Neural cell (in vitro differentiated cells): Measurements from ENCODE around the gene MND1. TPM values are rescaled to one million over a fixed set of nuclear protein-coding genes. Genes with fewer than 3 reads are reported as not detected.

Source experiments
- H2AFZ ChIP-seq: fragments of 200-600, 300-800 bp; sonication (generic), shearing (Covaris generic); 2 replicates; pipeline ENCODE4 v1.6.0; 2014; ENCODE audit warnings: low read depth, mild to moderate bottlenecking, antibody characterized with exemption, low read length, moderate library complexity
- H3F3A ChIP-seq: fragments of 200-600 bp; shearing (Covaris generic); 2 replicates; pipeline ENCODE4 v1.6.1; 2016; ENCODE audit warnings: mild to moderate bottlenecking, moderate library complexity, mixed read lengths, antibody characterized with exemption, low read length; ENCODE audit not compliant: insufficient read depth, poor library complexity, severe bottlenecking
- H3K27ac ChIP-seq: fragments of 200-600, 300-800 bp; sonication (generic), shearing (Covaris generic); 2 replicates; pipeline ENCODE4 v1.5.1; 2014; ENCODE audit warnings: mild to moderate bottlenecking, low read length, moderate library complexity
- H3K27me3 ChIP-seq: fragments of 300-800, 200-600 bp; sonication (generic), shearing (Covaris generic); 2 replicates; pipeline ENCODE4 v1.6.0; 2014; ENCODE audit warnings: mild to moderate bottlenecking, low read depth, low read length, moderate library complexity; ENCODE audit not compliant: insufficient read depth
- H3K36me3 ChIP-seq: fragments of 300-800, 200-600 bp; sonication (generic), shearing (Covaris generic); 2 replicates; pipeline ENCODE4 v1.5.1; 2014; ENCODE audit warnings: mild to moderate bottlenecking, antibody characterized with exemption, low read length, moderate library complexity; ENCODE audit not compliant: insufficient read depth
- H3K4me2 ChIP-seq: fragments of 300-800, 200-600 bp; sonication (generic), shearing (Covaris generic); 2 replicates; pipeline ENCODE4 v1.6.0; 2014; ENCODE audit warnings: mild to moderate bottlenecking, low read length
- H3K4me3 ChIP-seq: fragments of 300-800, 200-600 bp; sonication (generic), shearing (Covaris generic); 2 replicates; pipeline ENCODE4 v1.5.1; 2014; ENCODE audit warnings: mild to moderate bottlenecking, low read length, moderate library complexity
- H3K79me2 ChIP-seq: fragments of 200-600 bp; shearing (Covaris generic); replicated peaks from 2 replicates; pipeline ENCODE4 v1.6.0; 2014; ENCODE audit warnings: mild to moderate bottlenecking, low read length, moderate library complexity; ENCODE audit not compliant: insufficient read depth
- H3K9ac ChIP-seq: fragments of 300-800, 200-600 bp; sonication (generic), shearing (Covaris generic); 2 replicates; pipeline ENCODE4 v1.6.1; 2016; ENCODE audit warnings: mild to moderate bottlenecking, low read length, mixed read lengths
- H3K9me2 ChIP-seq: fragments of 200-600 bp; shearing (Covaris generic); 2 replicates; pipeline ENCODE4 v1.6.1; 2016; ENCODE audit warnings: mild to moderate bottlenecking, low read length, mixed read lengths; ENCODE audit not compliant: insufficient read depth
- H3K9me3 ChIP-seq: fragments of 200-600, 300-800 bp; sonication (generic), shearing (Covaris generic); 2 replicates; pipeline ENCODE4 v1.6.1; 2016; ENCODE audit warnings: mild to moderate bottlenecking, mixed run types, low read length, moderate library complexity, mixed read lengths
- H4K20me1 ChIP-seq: fragments of 200-600 bp; shearing (Covaris generic); 2 replicates; pipeline ENCODE4 v1.6.1; 2016; ENCODE audit warnings: mild to moderate bottlenecking, mixed run types; ENCODE audit not compliant: insufficient read depth
- CTCF ChIP-seq: fragments of 450-650 bp; IDR thresholded peaks from 2 replicates; pipeline ENCODE4 v1.5.1; 2014; ENCODE audit warnings: antibody characterized with exemption, mild to moderate bottlenecking, moderate library complexity; ENCODE audit not compliant: poor library complexity, severe bottlenecking
- EP300 ChIP-seq: fragments of 450-650 bp; conservative IDR thresholded peaks from 2 replicates; pipeline ENCODE4 v1.6.1; 2014; ENCODE audit warnings: antibody characterized with exemption, mild to moderate bottlenecking, moderate library complexity; ENCODE audit not compliant: poor library complexity, severe bottlenecking
- EZH2 ChIP-seq: fragments of 200-600, 300-800 bp; shearing (Covaris generic), sonication (generic); IDR thresholded peaks from 2 replicates; pipeline ENCODE4 v1.6.1; 2014; ENCODE audit warnings: antibody characterized with exemption, low read length, borderline replicate concordance, mild to moderate bottlenecking; ENCODE audit not compliant: insufficient read depth, poor library complexity, severe bottlenecking
- MXI1 ChIP-seq: fragments of 450-650 bp; conservative IDR thresholded peaks from 2 replicates; pipeline ENCODE4 v1.6.1; 2014; ENCODE audit warnings: antibody characterized with exemption, mild to moderate bottlenecking; ENCODE audit not compliant: poor library complexity, severe bottlenecking
- POLR2AphosphoS5 ChIP-seq: IDR thresholded peaks from 2 replicates; pipeline ENCODE4 v1.6.1; 2012
- RAD21 ChIP-seq: fragments of 450-650 bp; conservative IDR thresholded peaks from 2 replicates; pipeline ENCODE4 v1.6.1; 2014; ENCODE audit warnings: antibody characterized with exemption, mild to moderate bottlenecking, moderate library complexity
- SMC3 ChIP-seq: fragments of 450-650 bp; conservative IDR thresholded peaks from 2 replicates; pipeline ENCODE4 v1.6.1; 2014; ENCODE audit warnings: antibody characterized with exemption, mild to moderate bottlenecking, moderate library complexity; ENCODE audit not compliant: poor library complexity
- TAF1 ChIP-seq: IDR thresholded peaks from 2 replicates; pipeline ENCODE4 v1.6.1; 2012; ENCODE audit warnings: low read depth
- polyA plus RNA-seq: library from polyadenylated mRNA; depleted of rRNA; stranded (reverse); fragments of >200 nt; gene quantifications from 2 replicates; pipeline ENCODE4 v1.2.3, GENCODE V29; 2014
- TF ChIP-seq, protein P1 (sequence below): IDR thresholded peaks from 2 replicates; pipeline ENCODE4 v1.6.1; 2012; ENCODE audit warnings: borderline replicate concordance

The MND1 gene
- polyA plus RNA-seq, 1 donor from 2014 or later: 5.6 TPM

GRCh38 chr4:153402366-153402765 is 57.9 kb downstream of the MND1 start:
- Histone ChIP-seq H3K27me3 (no peaks in the 10 kb centered on the region), H3K4me2 (no peak overlapping the region)
- TF ChIP-seq RAD21 (no peak), POLR2AphosphoS5 (no peak), MXI1 (no peak), EP300 (no peak), CTCF (no peak), SMC3 (no peak), EZH2 (no peak), TAF1 (no peak)
- TF ChIP-seq, protein P1, sequence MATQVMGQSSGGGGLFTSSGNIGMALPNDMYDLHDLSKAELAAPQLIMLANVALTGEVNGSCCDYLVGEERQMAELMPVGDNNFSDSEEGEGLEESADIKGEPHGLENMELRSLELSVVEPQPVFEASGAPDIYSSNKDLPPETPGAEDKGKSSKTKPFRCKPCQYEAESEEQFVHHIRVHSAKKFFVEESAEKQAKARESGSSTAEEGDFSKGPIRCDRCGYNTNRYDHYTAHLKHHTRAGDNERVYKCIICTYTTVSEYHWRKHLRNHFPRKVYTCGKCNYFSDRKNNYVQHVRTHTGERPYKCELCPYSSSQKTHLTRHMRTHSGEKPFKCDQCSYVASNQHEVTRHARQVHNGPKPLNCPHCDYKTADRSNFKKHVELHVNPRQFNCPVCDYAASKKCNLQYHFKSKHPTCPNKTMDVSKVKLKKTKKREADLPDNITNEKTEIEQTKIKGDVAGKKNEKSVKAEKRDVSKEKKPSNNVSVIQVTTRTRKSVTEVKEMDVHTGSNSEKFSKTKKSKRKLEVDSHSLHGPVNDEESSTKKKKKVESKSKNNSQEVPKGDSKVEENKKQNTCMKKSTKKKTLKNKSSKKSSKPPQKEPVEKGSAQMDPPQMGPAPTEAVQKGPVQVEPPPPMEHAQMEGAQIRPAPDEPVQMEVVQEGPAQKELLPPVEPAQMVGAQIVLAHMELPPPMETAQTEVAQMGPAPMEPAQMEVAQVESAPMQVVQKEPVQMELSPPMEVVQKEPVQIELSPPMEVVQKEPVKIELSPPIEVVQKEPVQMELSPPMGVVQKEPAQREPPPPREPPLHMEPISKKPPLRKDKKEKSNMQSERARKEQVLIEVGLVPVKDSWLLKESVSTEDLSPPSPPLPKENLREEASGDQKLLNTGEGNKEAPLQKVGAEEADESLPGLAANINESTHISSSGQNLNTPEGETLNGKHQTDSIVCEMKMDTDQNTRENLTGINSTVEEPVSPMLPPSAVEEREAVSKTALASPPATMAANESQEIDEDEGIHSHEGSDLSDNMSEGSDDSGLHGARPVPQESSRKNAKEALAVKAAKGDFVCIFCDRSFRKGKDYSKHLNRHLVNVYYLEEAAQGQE: no peak

GRCh38 chr4:153403726-153404125 is 59.2 kb downstream of the MND1 start:
- Histone ChIP-seq H3F3A (no peaks in the 10 kb centered on the region), H2AFZ (no peak overlapping the region), H3K79me2 (no peaks in the 10 kb centered on the region), H3K9me2 (no peaks in the 10 kb centered on the region), H3K9me3 (no peaks in the 10 kb centered on the region), H3K4me2 (no peak overlapping the region), H3K9ac (no peak overlapping the region), H3K36me3 (no peaks in the 10 kb centered on the region), H4K20me1 (no peaks in the 10 kb centered on the region), H3K27ac (no peak overlapping the region), H3K27me3 (no peaks in the 10 kb centered on the region), H3K4me3 (no peak overlapping the region)
- TF ChIP-seq SMC3: no peak
- no peak for TF ChIP-seq RAD21
- no peak for TF ChIP-seq TAF1
- no peak for TF ChIP-seq EP300
- TF ChIP-seq EZH2: no peak
- no peak for TF ChIP-seq MXI1
- TF ChIP-seq, protein P1: no peak
- no peak for TF ChIP-seq CTCF
- TF ChIP-seq POLR2AphosphoS5: no peak

More at GRCh38 chr4:153402366-153402765, 57.9 kb downstream of the MND1 start:
- no peaks in the 10 kb centered on the region for H3F3A ChIP-seq
- H4K20me1 ChIP-seq: no peaks in the 10 kb centered on the region
- no peak overlapping the region for H3K9ac ChIP-seq
- H3K79me2 ChIP-seq: no peaks in the 10 kb centered on the region
- no peak overlapping the region for H2AFZ ChIP-seq
- no peak overlapping the region for H3K27ac ChIP-seq
- no peaks in the 10 kb centered on the region for H3K36me3 ChIP-seq
- no peak overlapping the region for H3K4me3 ChIP-seq
- no peaks in the 10 kb centered on the region for H3K9me3 ChIP-seq
- H3K9me2 ChIP-seq: no peaks in the 10 kb centered on the region
